SU-DHL-6 (cell line): Measurements from ENCODE around the gene CRAT.

ENCODE experiments used
- CTCF ChIP-seq: fragments of 200-600 bp; sonication (generic); IDR thresholded peaks from one replicate; pipeline ENCODE4 v1.5.1; 2017; ENCODE audit warnings: antibody characterized with exemption, mild to moderate bottlenecking, low read length, moderate library complexity; ENCODE audit not compliant: insufficient read depth, poor library complexity, severe bottlenecking
- EZH2phosphoT487 ChIP-seq: fragments of 200-600 bp; sonication (generic), shearing (Covaris generic); conservative IDR thresholded peaks from 2 replicates; pipeline ENCODE4 v1.6.1; 2018; ENCODE audit warnings: mild to moderate bottlenecking, antibody characterized with exemption, low read length, moderate library complexity, mixed read lengths

DNA sequence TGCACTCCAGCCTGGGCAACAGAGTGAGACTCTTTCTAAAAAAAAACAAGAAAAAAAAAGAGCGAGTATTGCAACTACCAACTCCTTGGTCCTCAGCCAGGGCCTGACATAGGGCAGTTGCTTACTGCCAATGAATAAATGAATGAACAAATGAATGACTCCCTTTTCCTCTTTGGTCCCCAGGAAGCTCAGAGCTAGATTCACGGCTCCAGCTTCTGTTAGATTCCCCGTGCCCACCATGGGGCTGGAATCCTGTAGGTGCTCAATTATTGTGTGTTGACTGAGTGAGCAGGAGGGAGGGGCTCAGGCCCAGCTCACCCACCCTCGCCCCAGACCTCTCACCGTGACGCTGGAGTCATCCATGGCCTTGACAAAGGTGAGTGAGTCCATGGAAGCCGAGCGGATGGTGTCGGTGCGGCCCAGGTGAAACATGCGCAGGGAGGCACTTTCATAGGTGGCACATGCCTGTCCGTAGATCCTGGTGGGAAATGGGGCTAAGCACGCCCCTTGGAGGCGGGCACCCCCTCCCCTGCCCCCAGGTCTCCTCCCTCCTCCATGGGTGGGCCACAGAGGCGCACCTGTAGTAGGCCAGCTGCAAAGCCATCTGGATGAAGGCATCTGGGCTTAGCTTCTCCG, 12.8 kb downstream of the CRAT start:
- TF ChIP-seq CTCF (no peak), EZH2phosphoT487 (no peak)
